CD4-positive, alpha-beta T cell treated with Interleukin-15 for 1 hour (primary cell): ENCODE data around the gene PIM2.

Experiments used
- DNase-seq: peaks from one replicate; pipeline ENCODE4 v3.0.0-alpha.2; 2020

The PIM2 gene

DNA sequence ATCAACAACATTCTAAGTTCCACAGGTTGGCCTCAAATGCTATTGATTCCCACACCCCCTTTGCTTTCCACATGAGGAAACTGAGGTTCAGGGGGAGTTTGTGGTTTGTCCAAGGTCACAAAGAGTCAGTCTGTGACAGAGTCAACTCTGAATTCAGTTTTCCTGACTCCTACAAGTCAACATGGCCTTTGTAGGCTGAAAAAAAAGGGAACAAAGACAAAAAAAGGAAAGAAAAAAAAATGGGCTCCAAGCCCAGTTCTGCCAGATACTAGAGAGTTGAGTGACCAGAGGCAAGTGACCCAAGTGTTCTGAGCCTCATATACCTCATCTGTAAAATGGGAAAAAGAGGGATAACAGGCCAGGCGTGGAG is 16.5 kb upstream of the PIM2 start:
- DNase-seq: no peak

DNA sequence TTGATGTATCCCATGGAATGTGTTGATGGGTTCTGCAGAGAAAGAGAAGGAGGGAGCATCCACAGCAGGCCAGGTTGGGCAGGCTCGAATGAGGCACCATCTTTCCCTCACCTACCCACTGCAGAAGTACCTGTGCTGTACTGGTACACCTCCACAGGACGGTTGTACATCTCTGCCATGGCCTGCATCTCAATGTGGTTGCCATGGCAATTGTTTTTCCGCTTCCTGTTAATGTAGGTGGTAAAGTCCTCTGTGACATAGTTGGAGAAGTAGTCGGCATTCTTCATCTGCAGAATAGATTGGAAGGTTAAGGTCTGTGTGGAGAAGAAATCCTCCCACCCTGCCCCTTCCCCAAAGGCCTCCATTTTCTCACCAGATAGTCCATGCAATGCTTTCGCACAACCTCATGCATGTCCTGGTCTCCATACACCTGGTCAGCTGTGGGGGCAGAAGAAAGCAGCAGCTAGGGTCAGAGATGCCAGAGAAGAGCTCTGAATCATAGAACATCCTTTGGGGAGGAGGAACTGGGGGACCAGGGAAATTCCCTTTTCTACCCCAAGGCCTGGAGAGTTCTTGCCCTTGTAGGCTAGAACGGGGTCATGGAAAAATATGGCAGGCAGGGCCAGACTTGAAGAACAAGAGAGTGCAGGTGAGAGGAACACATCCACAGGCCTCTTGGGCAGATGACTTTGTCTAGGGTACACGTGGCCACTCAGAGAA is 15.9 kb upstream of the PIM2 start:
- peak; percentile 72 for DNase-seq

GRCh38 chrX:48933757-48934156 is 14.9 kb upstream of the PIM2 start:
- DNase-seq: no peak

DNA sequence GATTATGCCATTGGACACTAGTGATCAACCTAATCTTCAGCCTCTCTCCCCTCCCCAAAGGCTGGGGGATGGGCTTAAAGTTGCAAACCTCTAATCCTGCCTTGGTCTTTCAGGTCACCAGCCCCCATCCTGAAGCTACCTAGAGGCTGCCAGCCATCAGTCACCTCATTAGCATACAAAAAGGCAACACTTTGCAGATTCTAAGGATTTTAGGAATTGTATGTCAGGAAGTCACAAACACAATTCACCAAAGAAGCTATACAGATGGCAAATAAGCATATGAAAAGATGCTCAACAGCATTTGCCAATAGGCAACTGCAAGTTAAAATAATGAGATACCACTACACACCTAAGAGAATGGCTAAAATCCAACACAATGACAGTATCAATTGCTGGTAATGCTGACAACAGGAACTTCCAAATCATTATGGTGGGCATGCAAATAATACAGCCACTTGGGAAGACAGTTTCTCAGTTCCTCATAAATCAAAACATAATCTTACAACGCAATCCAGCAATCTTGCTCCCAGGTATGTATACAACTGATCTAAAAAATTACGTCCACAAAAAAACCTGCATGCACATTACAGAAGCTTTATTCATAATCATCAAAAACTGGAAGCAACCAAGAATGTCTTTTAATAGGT is 9.0 kb upstream of the PIM2 start:
- no peak for DNase-seq

- no peak for DNase-seq
Observed at GRCh38 chrX:48927123-48927522, 8.3 kb upstream of the PIM2 start.

- no peak for DNase-seq
Observed at GRCh38 chrX:48924270-48924669, 5.4 kb upstream of the PIM2 start.

DNA sequence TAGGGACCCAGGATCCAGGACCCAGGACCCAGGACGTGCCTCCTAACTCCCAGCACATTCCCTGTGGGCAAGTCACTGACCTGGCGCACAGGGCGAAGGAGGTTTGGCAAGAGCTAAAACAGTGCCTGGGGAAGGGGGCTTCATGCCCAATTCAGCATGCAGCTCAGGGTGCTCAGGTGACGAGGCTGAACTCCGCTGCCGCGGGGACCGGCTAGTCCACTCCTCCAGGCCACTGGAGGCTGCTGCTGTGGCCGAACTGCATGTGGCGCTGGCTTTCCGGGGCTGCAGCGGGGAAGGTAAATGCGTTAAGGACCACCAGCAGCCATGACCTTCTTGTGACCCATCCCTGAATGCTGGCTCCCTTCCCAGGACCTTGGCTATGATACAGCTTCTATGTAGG is 4.9 kb upstream of the PIM2 start:
- DNase-seq: no peak

GRCh38 chrX:48920718-48921104 is 1.9 kb upstream of the PIM2 start:
- DNase-seq: no peak

- no peak for DNase-seq
Observed at GRCh38 chrX:48919947-48920717, 1.3 kb upstream of the PIM2 start.

DNA sequence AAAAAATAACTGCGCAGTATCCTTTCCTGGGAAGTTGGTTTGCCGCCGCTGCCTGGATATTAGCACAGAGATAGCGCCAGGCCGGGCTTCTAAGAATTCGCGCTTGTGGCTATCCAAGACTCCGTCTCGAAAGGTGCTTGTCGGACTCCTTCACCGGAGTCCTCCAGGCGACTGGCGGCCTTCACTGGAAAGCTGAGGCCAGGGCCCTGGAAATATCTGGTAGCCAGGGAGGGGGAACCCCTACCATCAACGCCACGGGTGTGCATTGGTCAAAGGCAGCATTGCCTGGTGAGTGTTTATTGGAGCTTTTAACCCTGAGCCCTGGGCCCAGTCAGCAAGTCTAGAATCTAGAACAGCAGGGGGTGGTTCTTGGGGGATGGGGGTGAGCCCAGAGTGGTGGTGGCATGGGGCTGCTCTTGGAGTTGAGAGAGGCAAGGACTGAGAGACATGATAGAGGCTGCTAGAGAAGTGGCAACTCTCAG is 577 bp upstream of the PIM2 start:
- no peak for DNase-seq

- DNase-seq: no peak
Observed at GRCh38 chrX:48918301-48918642, 552 bp downstream of the PIM2 start.

DNA sequence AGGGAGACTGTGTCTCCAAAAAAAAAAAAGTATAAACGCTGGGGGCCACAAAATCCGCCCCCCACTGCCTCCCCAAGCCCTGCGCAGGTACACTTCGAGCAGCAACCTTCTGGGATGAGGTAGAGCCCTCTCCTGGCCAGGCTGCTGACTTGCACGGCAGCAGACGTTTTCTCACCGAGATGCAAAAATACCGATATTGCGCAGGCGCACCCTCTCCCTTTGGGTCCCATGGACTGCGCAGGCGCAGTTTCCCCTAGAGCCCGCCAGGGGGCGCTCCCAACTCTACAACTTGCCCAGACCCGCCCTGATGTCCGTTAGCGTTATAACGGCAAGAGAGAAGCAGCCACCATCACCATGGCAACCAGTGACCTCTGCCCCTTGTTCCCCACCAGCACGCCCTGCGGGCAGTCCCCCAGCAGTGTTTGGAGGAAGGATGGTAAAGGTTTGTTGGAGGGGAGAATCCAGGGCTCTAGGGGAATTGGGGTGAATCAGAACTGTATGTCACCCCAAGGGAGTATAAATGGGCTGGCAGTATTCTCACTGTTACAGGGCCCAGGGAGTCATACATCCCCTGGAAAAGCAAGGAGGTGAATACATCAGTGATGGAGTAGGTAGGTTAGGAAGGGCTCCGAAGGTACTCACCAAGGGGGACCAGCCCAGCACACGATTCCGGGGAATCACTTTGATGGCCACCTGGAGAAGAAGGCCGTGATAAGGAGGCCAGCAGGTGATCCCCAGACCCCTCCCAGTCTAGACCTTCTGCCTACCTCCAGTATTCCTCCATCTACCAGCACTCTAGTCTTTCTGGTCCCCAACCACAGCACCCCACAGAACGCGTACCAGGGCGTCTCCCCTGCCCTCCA is 1.5 kb downstream of the PIM2 start:
- DNase-seq: peak; percentile 94

DNA sequence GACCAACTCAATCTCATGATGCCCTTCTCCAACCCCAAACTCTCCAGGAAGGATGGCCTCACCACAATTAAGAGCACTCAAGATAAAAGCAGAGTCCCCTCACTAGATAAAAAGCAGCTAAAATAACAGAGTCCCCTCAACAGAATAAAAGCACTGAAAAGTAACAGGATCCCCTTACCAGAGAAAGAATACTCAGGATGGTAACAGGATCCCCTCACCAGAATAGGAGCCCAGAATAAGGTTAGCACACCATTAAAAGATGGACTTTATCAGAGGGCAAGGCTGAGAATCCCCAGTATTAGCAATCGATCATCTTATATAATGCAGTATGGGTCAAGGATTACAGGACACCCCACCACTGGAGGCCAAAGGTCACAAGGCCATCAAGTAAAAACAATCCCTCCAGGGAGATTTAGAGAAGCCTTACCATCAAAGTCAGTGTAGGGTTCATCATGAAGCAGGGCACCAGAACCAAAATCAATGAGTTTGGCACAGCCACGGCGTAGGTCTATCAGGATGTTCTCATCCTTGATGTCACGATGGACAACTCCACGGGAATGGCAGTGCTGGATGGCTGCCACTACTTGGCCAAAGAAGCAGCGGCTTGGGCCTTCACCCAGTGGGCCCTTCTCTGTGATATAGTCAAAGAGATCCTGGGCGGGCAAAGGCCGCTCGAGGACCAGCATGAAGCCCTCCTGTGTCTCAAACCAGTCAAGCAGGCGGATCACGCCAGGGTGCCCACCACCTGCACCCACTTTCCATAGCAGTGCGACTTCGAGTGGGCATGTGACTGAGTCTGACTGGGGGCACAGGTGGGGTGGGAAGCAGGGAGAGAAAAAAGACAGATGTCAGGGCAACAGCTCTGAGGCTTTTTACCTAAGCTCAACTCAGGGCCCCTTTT is 4.0 kb downstream of the PIM2 start:
- no peak for DNase-seq

DNA sequence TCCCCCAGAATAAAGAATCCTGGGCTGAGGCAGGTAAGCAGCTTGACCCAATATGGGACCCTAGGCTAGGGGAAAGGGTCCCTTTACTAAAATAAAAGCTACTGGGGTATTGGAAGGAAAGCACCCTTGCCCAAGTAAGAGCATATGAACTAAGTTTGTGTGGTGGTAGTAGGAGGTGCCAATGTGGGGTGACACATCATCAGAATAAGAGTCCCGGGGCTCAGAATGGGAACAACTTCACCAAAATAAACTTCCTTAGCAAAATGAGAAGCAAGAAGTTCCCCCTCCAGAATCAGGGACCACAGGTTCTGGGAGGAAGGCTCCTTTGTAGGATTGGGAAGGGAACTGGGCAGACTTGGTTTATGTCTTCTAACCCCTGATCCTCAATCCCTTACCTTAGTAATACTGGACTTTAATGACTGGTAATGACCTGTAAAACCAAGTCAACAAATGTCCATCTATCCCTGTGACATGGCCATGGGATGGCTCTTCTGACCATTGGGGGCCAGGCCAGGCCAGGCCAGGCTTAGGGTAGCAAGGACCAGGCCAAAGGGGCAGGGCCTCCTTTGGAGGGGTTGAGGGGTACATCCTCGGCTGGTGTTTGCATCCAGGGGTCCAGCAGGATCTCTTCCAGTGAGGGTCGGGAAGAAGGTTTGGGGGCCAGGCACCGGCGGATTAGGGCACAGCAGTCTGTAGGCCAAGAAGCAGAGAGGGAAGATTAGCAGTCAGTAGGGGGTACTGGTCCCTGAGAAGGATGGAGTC is 5.0 kb downstream of the PIM2 start:
- no peak for DNase-seq

- peak; percentile 89 for DNase-seq
Observed at GRCh38 chrX:48911412-48912182, 7.2 kb downstream of the PIM2 start, which contains the start of gene SLC35A2. Gene SLC35A2 (minus strand): TSS chrX:48911646. CDS start chrX:48911636, 10 bp downstream.

DNA sequence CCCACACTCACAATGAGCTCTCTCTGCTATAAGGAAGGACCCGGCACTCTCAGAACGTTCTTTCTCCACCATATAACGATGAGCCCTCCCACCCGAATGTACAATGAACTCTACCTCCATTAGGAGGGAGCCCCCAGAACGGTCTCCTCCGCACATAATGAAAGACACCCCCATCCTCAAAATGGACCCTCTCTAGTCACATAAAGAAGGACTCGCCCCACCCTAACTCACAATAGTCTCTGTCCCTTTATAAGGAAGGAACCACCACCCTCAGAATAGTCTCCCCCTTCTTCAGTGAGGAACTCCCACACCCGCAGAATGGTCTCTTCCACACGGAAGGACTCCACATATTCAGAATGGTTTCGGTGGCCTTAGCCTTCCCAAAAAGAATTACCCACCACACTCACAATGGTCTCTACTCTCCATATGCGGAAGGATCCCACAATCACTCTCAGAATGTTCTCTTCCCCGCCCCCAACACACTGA is 7.9 kb downstream of the PIM2 start:
- DNase-seq: no peak

GRCh38 chrX:48909703-48910294 is 9.0 kb downstream of the PIM2 start:
- DNase-seq: no peak

- no peak for DNase-seq
Observed at GRCh38 chrX:48908600-48908999, 10.2 kb downstream of the PIM2 start.

DNA sequence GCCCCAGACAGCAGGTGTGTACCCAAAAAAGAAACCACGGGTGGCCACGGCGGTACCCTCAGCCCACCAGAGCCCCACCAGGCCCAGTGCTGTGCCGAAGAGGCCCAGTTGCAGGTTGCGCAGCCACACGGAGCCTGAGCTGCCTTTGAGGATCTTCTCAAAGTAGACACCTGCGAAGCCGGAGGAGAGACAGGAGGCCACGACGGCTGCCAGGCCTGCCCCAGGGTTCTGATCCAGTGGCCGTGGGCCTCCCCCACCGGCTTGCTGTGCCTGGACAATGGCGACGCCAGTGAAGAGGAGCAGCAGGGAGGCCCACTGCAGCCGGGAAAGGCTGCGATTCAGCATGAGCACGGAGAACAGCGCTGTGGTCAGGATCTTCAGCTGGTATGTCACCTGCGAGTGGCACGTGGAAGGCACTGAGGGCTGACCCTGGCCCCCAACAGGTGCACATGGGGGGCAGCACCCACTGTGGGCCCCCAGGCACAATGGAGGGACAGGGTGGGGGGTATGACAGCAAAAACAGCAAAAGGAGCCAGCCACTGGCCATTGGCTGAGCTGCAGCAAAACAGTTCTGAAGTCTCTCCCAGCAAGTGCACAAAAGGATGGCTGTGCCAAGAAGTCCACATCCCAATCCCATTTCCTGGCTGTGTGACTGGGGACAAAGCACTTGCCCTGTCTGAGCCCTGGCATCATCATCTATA is 13.6 kb downstream of the PIM2 start:
- DNase-seq: no peak
